ENCODE data around the gene LRCH2. TPM values are rescaled to one million over a fixed set of nuclear protein-coding genes. Genes with fewer than 3 reads are reported as not detected.

LRCH2 gene
- total and polyA plus RNA-seq, 9 of the 15 experiments (the other 6 are each of a cell fraction or from before 2014, with no cell fraction given) = 1.4 to 7.2 (median 2.9) TPM

DNA sequence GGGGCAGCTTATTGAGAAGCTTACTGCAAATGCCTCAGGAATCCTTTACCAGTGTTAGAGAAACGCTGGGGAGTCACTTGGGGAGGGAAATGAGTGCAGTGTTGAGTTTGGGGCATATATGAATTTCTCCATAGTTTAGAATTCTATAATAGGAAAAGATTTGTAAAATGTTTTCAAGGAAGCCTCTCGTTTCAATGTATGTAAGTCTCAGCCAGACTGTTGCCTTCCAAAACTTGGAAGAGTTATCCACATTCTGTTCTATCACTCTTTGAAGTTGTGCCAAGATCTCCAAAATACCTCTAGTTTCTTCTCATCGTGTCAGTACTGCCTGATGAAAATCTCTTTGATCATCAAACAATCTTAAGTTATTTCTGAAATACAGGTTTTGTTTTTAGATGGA, 565 bp upstream of the LRCH2 start:
- Histone ChIP-seq H3K27ac (ENCODE audit: extremely low read depth, low read depth, low read length) (no peak overlapping the region), H3K9me1 (ENCODE audit: control insufficient read depth, insufficient read depth, low read length) (no peaks in the 10 kb centered on the region), H3K4me1 (replicated peaks in 1 of 2; ENCODE audit: control insufficient read depth in 2 of 2, insufficient read depth in 2 of 2, low read length in 2 of 2) (no peaks in the 10 kb centered on the region), H3K4me2 (ENCODE audit: insufficient read depth, low read length) (no peak overlapping the region), H3K27me3 (ENCODE audit: control insufficient read depth in 2 of 2, insufficient read depth in 2 of 2, low read length in 2 of 2) (peaks cover 4 to 5% of the 10 kb centered on the region in 2 experiments; a peak in 2 of 5 replicates), H3K9me3 (replicated peaks; ENCODE audit: control insufficient read depth, insufficient read depth, low read depth, low read length) (no peaks in the 10 kb centered on the region), H4K20me1 (replicated peaks; ENCODE audit: control insufficient read depth, insufficient read depth, low read length) (no peaks in the 10 kb centered on the region), H3K36me3 (ENCODE audit: control insufficient read depth, insufficient read depth, low read length) (no peaks in the 10 kb centered on the region), H3K9ac (ENCODE audit: insufficient read depth in 1 of 2, low read depth in 2 of 2, low read length in 2 of 2) (no peak overlapping the region), H2AFZ (ENCODE audit: low read depth, low read length) (no peak overlapping the region), H3K79me2 (ENCODE audit: control insufficient read depth, insufficient read depth, low read length) (no peaks in the 10 kb centered on the region), H3K4me3 (no peak overlapping the region)
- intact Hi-C loops (cut with micrococcal nuclease) (no loop called here), in situ Hi-C loops (cut with MboI) (no loop called here)
- BruUV-seq (replicated peaks) = no TSS peak
- no peak for TF ChIP-seq TCF7 (IDR thresholded peaks at IDR 0.05; ENCODE audit: borderline replicate concordance)
- TF ChIP-seq, protein P1, sequence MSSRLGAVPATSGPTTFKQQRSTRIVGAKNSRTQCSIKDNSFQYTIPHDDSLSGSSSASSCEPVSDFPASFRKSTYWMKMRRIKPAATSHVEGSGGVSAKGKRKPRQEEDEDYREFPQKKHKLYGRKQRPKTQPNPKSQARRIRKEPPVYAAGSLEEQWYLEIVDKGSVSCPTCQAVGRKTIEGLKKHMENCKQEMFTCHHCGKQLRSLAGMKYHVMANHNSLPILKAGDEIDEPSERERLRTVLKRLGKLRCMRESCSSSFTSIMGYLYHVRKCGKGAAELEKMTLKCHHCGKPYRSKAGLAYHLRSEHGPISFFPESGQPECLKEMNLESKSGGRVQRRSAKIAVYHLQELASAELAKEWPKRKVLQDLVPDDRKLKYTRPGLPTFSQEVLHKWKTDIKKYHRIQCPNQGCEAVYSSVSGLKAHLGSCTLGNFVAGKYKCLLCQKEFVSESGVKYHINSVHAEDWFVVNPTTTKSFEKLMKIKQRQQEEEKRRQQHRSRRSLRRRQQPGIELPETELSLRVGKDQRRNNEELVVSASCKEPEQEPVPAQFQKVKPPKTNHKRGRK (tag; IDR thresholded peaks at IDR 0.05) = no peak
- TF ChIP-seq ZNF184 (CRISPR knock-in tag; IDR thresholded peaks at IDR 0.05) = no peak
- no peak for TF ChIP-seq KAT8 (IDR thresholded peaks at IDR 0.05; ENCODE audit: low read depth)
- no peak for TF ChIP-seq CEBPB (tag; IDR thresholded peaks at IDR 0.05)
- TF ChIP-seq MEIS2 (IDR thresholded peaks at IDR 0.05; ENCODE audit: partially characterized antibody) = no peak
- no peak for TF ChIP-seq PURB (CRISPR knock-in tag; IDR thresholded peaks at IDR 0.05; ENCODE audit: low read depth)
- no peak for TF ChIP-seq CCNT2 (IDR thresholded peaks at IDR 0.05; ENCODE audit: borderline replicate concordance, extremely low read depth, insufficient read length, low read depth, low read length)
- TF ChIP-seq TSC22D4 (tag; IDR thresholded peaks at IDR 0.05) = no peak
- no peak for TF ChIP-seq MAFF (IDR thresholded peaks at IDR 0.05; ENCODE audit: low read length)
- TF ChIP-seq PCBP2 (IDR thresholded peaks at IDR 0.05; ENCODE audit: low read depth, low read length, poor library complexity, severe bottlenecking) = no peak
- ChIA-PET CTCF (ENCODE audit: low intra/inter-chr PET ratio) (no interaction called here), POLR2A (no interaction called here)
- ATAC-seq (no peak), DNase-seq (ENCODE audit: extremely low read depth in 1 of 4, low spot score in 3 of 4) (no peak), FAIRE-seq (no peak)
- 3% methylated on average over 3 of the region's 3 CpGs for WGBS (ENCODE audit: insufficient coverage, low coverage, missing lambda C conversion rate)

Data from K562 (cell line).